NCI-H460 (cell line): ENCODE measurements around the gene UTS2. TPM values are rescaled to one million over a fixed set of nuclear protein-coding genes. Genes with fewer than 3 reads are reported as not detected.

Source experiments
- DNase-seq: peaks from one replicate; pipeline ENCODE4 v3.0.0-alpha.2; 2016; ENCODE audit warnings: low read depth; ENCODE audit errors: extremely low read depth
- total RNA-seq: library from RNA; depleted of rRNA; stranded (reverse); fragments of >200 nt; shearing (Covaris generic); gene quantifications from 2 replicates; pipeline ENCODE4 v1.2.3, GENCODE V29; 2014

UTS2 gene
- total RNA-seq, 1 experiment from 2014 or later = not detected

GRCh38 chr1:7863756-7864328 lies 11.0 kb upstream of the UTS2 start:
- DNase-seq = no peak

DNA sequence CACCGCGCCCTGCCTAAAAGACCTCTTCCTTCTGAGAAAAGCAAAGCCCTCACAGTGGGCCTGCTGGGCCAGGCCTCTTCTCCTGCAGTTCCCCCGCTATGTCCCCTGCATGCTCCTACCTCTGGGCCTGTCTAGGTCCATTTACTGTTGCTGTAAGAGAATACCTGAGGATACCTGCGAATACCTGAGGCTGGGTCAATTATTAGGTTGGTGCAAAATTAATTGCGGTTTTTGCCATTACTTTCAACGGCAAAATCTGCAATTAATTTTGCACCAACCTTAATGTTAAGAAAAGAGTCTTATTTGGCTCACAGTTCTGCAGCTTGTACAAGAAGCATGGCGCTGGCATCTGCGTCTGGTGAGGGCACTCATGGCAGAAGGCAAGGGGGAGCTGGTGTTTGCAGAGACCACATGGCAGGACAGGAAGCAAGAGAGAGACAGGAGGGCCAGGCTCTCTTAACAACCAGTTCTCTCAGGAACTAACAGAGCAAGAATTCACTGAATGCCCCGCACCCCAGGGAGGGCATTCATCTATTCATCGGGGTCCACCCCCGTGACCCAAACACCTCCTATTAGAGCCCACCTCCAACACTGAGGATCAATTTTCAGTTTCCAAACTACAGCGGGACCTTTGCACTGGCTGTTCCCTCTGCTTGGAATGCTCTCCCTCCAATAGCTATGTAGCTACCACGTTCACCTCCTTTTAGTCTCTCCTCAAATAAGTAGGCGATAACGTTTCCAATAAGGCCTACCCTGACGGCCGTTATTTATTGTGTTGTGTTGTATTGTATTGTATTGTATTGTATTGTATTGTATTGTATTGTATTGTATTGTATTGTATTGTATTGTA lies 9.6 kb upstream of the UTS2 start:
- DNase-seq = no peak

- DNase-seq = no peak
Measured at GRCh38 chr1:7861452-7861851, 8.6 kb upstream of the UTS2 start.

- no peak for DNase-seq
Measured at GRCh38 chr1:7860130-7860529, 7.3 kb upstream of the UTS2 start.

DNA sequence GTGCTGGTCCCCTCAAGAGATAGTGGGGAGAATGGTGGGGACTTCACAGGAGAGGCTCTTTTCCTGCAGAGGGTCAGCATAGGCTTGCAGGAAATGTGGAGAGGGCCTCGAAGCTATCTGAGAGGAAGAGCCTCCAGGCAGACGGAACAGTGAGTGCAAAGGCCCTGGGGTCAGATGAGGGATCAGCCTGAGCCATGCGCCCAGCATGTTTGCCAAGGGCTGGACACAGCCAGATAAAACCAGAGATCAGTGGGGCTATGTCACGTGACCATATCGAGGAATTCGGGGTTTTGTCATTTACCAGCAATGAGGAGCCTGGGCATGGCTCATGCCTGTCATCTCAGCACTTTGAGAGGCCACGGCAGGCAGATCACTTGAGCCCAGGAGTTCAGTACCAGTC lies 6.5 kb upstream of the UTS2 start:
- no peak for DNase-seq

DNA sequence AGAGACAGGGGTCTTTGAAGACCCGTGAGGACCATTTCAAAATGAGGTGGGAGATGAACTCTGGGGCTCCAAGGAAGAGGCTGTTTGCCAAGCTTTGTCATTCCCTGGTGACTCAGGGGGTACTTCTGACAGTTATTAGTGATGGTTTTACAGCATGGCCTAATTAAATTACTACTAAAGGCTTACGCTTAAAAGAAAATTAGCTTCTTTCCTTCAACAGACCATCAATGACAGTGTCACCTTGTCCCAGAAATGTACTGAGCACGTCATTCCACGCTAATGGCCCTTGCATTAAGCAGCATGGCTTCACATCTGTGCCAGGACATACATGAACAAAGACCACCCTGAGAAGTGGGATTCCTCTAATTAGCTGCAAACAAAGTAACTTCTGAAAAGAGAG lies 5.1 kb upstream of the UTS2 start:
- DNase-seq = no peak

- no peak for DNase-seq
Measured at GRCh38 chr1:7857000-7857399, 4.1 kb upstream of the UTS2 start.

DNA sequence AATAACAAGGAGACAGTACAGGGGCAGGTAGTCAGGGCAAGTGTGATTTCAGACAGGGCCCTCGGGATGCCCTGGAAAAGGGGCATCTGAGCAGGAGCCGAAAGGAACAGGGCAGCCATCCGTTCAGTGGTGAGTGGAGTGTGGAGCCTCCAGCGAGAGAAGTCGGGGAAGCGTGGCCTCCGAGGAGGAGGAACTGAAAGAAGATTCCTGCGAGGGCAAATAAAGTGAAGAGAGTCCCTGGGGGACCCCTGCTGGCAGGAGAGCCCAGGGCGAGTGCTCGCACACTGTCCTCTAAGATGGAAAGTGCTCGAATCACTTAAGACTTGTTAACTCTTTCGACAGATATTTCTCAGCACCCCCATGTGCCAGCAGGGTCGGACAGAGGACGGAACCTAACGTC lies 3.5 kb upstream of the UTS2 start:
- DNase-seq = no peak

DNA sequence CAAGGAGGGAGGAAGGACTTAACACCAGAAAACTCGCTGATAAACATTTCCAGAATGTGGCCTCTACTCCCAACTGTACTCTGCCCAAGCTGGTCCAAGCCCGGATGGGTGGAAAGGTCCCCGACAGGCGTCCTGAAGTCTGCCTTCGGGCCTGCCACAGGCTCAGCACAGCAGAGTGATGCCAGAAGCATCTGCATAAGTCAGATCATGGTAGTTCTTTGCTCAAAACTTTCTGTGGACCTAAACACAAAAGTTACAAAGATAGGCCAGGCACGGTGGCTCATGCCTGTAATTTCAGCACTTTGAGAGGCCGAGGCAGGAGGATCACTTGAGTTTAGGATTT lies 790 bp upstream of the UTS2 start:
- no peak for DNase-seq

DNA sequence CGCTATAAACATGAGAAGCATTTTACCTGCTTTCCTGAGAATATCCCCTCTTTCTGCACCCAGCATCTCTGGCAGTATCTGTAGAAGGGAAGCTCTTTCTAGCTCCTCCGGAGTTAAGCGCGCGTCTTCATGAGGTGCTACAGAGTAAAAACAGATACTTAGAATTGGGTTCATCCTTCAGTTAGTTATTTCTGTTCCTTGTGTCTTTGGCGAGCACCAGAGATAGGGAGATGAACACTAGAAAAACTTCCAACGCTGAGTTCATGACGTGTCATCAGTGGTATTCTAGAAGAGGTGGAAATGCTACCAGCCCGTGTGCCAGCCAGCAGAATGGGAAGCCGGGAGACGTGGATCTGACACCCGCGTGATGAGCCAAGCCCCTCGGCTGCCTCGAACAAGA lies 2.1 kb downstream of the UTS2 start:
- no peak for DNase-seq

GRCh38 chr1:7847599-7847998 lies 5.3 kb downstream of the UTS2 start:
- no peak for DNase-seq

DNA sequence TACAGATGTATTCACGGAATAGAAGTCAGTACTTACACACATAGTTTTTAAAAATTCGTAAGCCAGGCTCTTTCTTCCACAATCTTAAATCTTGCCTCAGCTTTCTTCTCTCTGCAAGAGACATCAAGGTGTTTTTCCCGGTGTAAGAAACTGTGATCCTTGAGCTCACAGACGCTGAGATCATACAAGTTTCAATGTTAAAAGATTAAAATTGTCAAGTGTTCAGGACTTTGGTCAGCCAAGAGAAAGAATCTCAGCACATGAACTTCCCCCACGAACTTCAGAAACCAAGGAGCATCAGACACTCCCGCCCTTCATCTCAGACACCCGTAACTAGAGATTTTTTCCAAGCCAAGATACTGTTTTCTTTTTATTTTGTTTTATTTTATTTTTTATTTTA lies 6.2 kb downstream of the UTS2 start:
- no peak for DNase-seq

- no peak for DNase-seq
Measured at GRCh38 chr1:7845761-7846160, 7.1 kb downstream of the UTS2 start.

DNA sequence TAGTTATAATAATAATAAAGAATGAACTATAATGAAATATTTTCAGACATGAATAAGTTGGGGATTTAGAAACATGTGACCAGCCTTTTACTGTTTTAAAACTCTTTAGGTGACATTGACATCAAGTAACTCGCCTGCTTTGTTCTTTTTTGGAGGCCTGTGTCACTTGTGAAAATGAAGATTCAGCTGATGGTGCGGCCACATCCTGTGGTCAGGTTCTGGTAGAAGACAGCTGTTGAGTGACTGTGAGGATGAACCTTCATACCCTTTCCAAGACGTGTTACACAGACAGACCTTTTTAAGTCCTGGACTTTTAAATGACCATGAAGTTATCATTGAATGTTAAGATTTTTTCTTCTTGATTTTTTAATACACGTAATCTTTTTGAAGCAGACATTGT lies 10.3 kb downstream of the UTS2 start:
- no peak for DNase-seq

- no peak for DNase-seq
Measured at GRCh38 chr1:7839526-7839925, 13.3 kb downstream of the UTS2 start.

DNA sequence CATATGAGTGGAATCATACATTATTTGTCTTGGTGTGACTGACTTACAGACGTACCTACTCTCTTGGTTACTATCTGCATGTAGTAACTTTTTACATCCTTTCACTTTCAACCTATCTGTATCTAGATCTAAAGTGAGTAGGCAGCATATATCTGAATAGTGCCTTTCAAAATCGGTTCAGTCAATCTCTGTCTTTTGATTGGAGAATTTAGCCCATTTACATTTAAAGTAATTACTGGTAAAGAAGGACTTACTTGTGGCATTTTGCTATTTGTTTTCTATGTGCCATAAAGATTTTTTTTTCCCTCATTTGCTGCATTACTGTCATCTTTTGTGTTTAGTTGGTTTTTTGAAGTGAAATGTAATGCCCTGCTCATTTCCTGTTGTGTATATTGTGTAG lies 14.2 kb downstream of the UTS2 start:
- no peak for DNase-seq

GRCh38 chr1:7833035-7833434 lies 19.8 kb downstream of the UTS2 start:
- DNase-seq = no peak

GRCh38 chr1:7831458-7831857 lies 21.4 kb downstream of the UTS2 start:
- no peak for DNase-seq

DNA sequence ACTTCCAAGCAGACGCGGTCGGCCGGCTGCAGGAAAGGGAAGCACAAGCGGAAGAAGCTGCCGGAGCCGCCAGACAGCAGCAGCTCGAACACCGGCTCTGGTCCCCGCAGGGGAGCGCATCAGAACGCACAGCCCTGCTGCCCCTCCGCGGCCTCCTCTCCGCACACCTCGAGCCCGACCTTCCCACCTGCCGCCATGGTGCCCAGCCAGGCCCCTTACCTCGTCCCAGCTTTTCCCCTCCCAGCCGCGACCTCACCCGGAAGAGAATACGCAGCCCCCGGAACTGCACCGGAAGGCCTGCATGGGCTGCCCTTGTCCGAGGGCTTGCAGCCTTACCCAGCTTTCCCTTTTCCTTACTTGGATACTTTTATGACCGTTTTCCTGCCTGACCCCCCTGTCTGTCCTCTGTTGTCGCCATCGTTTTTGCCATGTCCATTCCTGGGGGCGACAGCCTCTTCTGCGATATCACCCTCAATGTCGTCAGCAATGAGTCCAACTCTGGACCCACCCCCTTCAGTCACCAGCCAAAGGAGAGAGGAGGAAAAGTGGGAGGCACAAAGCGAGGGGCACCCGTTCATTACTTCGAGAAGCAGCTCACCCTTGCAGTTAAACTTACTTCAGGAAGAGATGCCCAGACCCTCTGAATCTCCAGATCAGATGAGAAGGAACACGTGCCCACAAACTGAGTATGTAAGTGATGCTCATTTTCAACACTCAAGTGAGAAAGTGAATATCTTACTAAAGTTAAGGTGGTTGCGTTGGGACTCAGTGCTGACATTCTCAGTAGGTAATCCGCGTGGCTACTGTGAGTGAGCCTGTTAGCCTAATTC lies 25.5 kb downstream of the UTS2 start:
- DNase-seq = no peak

DNA sequence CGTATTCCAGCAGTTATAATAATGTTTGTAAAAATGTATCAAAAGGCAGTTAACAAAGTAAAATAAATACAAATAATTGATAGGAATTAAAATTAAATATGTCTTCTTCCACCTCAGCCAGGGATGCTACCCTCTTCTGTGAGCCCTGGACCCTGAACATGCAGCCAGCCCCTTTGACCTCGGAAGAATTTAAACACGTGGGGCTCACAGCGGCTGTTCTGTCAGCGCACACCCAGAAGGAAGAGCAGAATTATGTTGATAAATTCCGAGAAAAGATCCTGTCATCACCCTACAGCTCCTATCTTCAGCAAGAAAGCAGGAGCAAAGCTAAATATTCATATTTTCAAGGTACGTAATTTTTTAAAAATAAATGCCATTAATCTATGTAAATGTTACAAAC lies 26.5 kb downstream of the UTS2 start:
- no peak for DNase-seq

DNA sequence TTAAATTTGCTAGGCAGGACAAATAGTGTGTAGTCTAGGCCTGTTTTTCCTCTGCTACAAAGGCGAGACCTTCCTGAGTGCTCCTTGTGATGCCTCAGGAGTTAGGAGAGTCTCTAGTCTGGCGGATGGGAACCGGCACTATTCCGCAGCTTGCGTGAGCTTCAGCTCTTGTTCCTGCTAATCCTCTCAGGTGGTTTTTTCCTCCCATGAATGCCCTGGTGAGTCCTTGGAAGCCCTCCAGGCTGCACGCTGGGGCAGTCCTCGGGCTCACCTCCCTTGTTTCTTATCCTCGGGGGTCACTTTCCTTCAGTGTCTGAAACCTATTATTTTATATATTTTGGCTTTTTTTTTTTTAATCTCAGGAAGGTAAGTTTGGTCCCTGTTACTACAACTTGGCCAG lies 28.2 kb downstream of the UTS2 start:
- DNase-seq = no peak

DNA sequence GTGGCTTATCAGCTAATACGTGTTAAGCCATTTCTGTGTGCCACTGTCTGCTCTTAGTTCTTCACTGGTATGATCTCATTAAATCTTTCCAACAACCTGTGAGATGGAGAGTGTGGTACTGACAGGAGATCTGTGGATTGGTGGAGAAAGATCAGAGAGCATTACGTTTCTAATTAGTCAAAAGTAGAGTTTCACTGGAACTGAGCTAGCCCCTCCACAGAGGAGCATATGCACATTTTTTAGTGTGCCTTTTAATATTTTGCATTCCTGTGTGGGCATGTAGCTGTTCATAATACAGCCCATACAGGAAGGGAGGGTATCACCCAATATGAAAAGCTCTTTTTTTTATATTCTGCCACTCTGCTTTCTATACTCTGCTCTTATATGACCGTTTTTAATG lies 31.6 kb downstream of the UTS2 start:
- DNase-seq = no peak
